GM19455 (cell line): Measurements from ENCODE around the gene OTP.
"Not testable (repeated sequence)": the region's sequence is repeated elsewhere in the genome, so short reads cannot be mapped to it uniquely, and the experiment has no call there.

Experiments used
- ATAC-seq: cut with Tn5 transposase; IDR thresholded peaks from one replicate; pipeline ENCODE4 v1.9.1; 2021; ENCODE audit not compliant: unreplicated experiment

Gene OTP

GRCh38 chr5:77616920-77617319 is 21.6 kb downstream of the OTP start:
- no peak for ATAC-seq

DNA sequence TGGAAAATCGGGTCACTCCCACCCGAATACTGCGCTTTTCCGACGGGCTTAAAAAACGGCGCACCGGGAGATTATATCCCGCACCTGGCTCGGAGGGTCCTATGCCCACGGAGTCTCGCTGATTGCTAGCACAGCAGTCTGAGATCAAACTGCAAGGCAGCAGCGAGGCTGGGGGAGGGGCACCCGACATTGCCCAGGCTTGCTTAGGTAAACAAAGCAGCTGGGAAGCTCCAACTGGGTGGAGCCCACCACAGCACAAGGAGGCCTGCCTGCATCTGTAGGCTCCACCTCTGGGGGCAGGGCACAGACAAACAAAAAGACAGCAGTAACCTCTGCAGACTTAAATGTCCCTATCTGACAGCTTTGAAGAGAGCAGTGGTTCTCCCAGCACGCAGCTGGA is 29.6 kb downstream of the OTP start:
- not testable (repeated sequence) for ATAC-seq

- ATAC-seq = no peak
Measured at GRCh38 chr5:77607324-77607723, 31.2 kb downstream of the OTP start.

- ATAC-seq = no peak
Measured at GRCh38 chr5:77606279-77606678, 32.2 kb downstream of the OTP start.

DNA sequence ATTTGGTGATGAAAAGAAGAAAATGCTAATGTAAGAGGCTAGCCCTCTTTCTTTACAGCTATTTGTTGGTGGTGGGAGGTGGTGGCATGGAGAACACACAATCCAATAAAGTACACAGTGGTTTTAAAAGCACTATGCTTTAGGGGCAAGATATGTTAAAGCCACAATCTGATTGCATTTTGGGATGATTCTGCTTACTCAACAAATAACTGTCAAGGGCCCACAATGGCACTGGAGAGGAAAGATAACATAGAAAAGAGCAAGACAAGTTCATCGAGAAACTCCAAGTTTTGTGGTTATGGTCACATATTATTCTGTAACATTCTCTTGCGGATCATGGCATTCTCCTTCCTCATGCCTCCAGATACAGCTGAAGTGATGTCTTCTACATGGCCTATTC is 38.8 kb downstream of the OTP start:
- no peak for ATAC-seq

DNA sequence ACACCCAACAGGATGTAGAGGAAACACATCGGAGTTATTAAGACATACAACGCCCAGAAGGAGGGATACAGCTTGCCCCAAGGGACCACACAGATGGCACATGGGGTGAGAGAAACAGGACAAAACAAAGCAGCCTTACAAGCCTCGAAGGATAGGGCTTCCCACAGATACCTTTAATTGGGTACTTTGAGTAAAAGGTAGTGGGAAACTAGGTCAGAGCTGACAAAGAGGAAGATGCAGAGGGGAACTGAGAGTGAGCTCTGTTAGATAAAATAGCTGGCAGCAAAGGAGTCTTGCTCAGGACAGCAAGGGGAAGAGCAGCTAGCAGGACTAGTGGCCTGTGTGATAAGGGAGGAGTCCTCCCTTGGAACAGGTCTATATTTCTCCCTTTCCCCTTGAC is 48.2 kb downstream of the OTP start:
- ATAC-seq = no peak

- ATAC-seq = no peak
Measured at GRCh38 chr5:77588175-77588574, 50.3 kb downstream of the OTP start.

DNA sequence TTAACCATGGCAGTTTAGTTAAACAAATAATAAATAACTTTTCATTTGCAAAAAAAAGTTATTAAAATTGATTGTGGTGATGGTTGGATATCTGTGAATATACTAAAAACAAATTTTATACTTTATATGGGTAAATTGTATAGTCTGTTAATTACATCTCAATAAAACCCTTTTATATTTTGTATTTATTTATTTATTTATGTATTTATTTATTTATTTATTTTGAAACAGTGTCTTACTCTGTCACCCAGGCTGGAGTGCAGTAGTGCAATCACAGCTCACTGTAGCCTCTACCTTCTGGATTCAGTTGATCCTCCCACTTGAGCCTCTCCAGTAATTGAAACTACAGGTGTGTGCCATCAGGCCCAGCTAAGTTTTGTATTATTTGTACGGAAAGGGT is 52.4 kb downstream of the OTP start:
- no peak for ATAC-seq

GRCh38 chr5:77582143-77582542 is 56.4 kb downstream of the OTP start:
- not testable (repeated sequence) for ATAC-seq
